Mucosa of descending colon (tissue), 3 donors: Measurements from ENCODE around the gene PCSK6. TPM values are rescaled to one million over a fixed set of nuclear protein-coding genes. Genes with fewer than 3 reads are reported as not detected.

ENCODE experiments used
- ATAC-seq: fragments of 200-7000 bp; cut with Tn5 transposase; one replicate; pipeline ENCODE4 v1.9.1; 2020; ENCODE audit warnings: mild to moderate bottlenecking, moderate library complexity
- DNase-seq, 3 donors: peaks; one replicate each; pipeline ENCODE4 v3.0.0-alpha.2; 2020
- H3K36me3 ChIP-seq: fragments of 200-600 bp; one replicate; pipeline ENCODE4 v1.8.0; 2021; ENCODE audit warnings: low read depth, mild to moderate bottlenecking
- H3K4me1 ChIP-seq: fragments of 200-600 bp; one replicate; pipeline ENCODE4 v1.8.0; 2021; ENCODE audit warnings: low read depth, mild to moderate bottlenecking
- H3K4me3 ChIP-seq: fragments of 200-600 bp; one replicate; pipeline ENCODE4 v1.8.0; 2021; ENCODE audit warnings: mild to moderate bottlenecking
- H3K9me3 ChIP-seq: fragments of 200-600 bp; one replicate; pipeline ENCODE4 v1.8.0; 2021; ENCODE audit warnings: mild to moderate bottlenecking
- CTCF ChIP-seq: fragments of 200-600 bp; IDR thresholded peaks from one replicate; pipeline ENCODE4 v1.8.0; 2022; ENCODE audit warnings: antibody characterized with exemption, mild to moderate bottlenecking
- intact Hi-C, 2 donors: fragments of 100-400 bp; cut with DNase I in 1 of 2; cut with micrococcal nuclease in 1 of 2; formaldehyde crosslinking; loops; one replicate each; pipeline versions ENCODE4 v1.11.0 to v1.11.1; 2022; cut with DNase I, micrococcal nuclease
- total RNA-seq, 3 donors: library from RNA; stranded (reverse); fragmentation: NEBNext Ultra II Directional in 2 of 3; extraction: Animal tissue kit (Norgen Biotek cat#: 25700) in 2 of 3; gene quantifications; one replicate each; pipeline versions ENCODE4 v1.2.1 to v1.2.4, GENCODE V29; 2021 to 2023
- donor health status: DM: no; HTN: no; CAD: no; lungs with moderate emphysema.
- donor health status: DM: no; HTN: no; CAD: no.
- donor health status: DM: no; HTN: yes; CAD: no.

Gene PCSK6
- total RNA-seq, 3 donors from 2014 or later = 21.3 to 58.4 (median 30.3) TPM

GRCh38 chr15:101262551-101262950, 227.0 kb downstream of the PCSK6 start:
- DNase-seq = no peak
- no peak overlapping the region for H3K4me3 ChIP-seq
- no peaks in the 10 kb centered on the region for H3K36me3 ChIP-seq
- no peak for ATAC-seq
- no peaks in the 10 kb centered on the region for H3K9me3 ChIP-seq
- no peaks in the 10 kb centered on the region for H3K4me1 ChIP-seq
- intact Hi-C loops = loop anchor here in 1 of 2 donors (5.0 kb wide), 1 partner anchor 250 kb away; no protein-coding TSS in a partner anchor
- no peak for TF ChIP-seq CTCF

GRCh38 chr15:101258238-101259144, 231.0 kb downstream of the PCSK6 start:
- intact Hi-C loops = loop anchor here (5.0 to 10.0 kb wide), 2 partner anchors 171 to 344 kb away; partner anchors contain the start of gene LRRK1 (in 1 of the 2)
- DNase-seq (peak in 1 of 3 donors; percentile 77), ATAC-seq (peak; percentile 86)
- H3K4me3 ChIP-seq = no peak overlapping the region
- H3K9me3 ChIP-seq = no peaks in the 10 kb centered on the region
- no peaks in the 10 kb centered on the region for H3K4me1 ChIP-seq
- no peaks in the 10 kb centered on the region for H3K36me3 ChIP-seq
- peak; percentile 75 for TF ChIP-seq CTCF

GRCh38 chr15:101256757-101257156, 232.8 kb downstream of the PCSK6 start:
- H3K4me1 ChIP-seq = no peaks in the 10 kb centered on the region
- no peak for DNase-seq
- ATAC-seq = no peak
- no peaks in the 10 kb centered on the region for H3K9me3 ChIP-seq
- H3K36me3 ChIP-seq = no peaks in the 10 kb centered on the region
- H3K4me3 ChIP-seq = no peak overlapping the region
- peak; percentile 21 for TF ChIP-seq CTCF
- intact Hi-C loops = loop anchor here (5.0 to 10.0 kb wide), 2 partner anchors 169 to 342 kb away; partner anchors contain the start of gene LRRK1 (in 1 of the 2)

DNA sequence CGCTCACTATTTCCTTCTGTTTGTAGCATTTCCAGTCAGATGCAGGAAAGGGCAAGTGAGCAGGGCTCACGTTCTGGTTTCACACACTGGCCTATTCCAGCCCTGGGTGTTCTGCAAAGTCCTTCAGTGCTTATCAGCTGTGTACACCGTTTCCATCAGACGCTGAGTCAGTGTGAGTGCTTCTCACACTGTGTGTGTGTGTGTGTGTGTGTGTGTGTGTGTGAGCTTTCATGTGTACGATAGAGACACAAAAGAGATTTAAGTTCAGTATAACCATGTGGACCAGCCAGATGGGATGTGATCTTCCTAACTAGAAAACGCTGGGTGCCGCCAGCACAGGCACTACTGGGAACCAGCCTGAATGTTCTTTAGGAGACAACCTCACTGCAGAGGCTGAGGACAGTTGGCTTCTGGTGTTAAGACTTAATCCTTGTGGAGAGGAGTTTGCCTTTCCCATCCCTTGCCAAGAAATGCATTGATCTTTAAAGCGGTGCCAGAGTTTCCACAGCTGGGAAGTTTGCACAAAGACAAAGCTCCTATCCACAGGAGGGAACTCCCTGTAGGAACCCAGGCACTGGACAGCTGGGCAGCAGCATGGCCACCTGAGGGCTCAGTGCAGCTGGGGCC, 233.8 kb downstream of the PCSK6 start:
- Histone ChIP-seq H3K4me1 (no peaks in the 10 kb centered on the region), H3K36me3 (no peaks in the 10 kb centered on the region), H3K9me3 (no peaks in the 10 kb centered on the region), H3K4me3 (no peak overlapping the region)
- no peak for TF ChIP-seq CTCF
- ATAC-seq (no peak), DNase-seq (no peak)
- intact Hi-C loops = loop anchor here (5.0 to 10.0 kb wide), 2 partner anchors 168 to 341 kb away; partner anchors contain the start of gene LRRK1 (in 1 of the 2)

DNA sequence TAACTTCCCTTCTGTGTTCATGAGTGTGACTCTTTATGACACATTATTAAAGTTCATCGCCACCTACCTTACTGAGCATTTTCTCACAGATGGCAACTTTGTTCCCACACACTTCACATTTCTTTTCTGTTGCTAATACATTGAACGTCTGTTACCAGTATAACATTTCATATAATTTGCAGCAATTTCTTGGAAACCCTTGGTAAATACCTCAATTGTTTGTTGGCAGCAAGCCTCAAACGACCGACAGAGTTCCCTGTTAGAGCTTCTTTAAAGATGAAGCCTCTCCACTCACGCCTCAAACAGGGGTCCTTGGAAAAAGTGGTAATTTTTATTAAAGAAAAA, 234.5 kb downstream of the PCSK6 start:
- DNase-seq (no peak), ATAC-seq (no peak)
- H3K9me3 ChIP-seq = no peaks in the 10 kb centered on the region
- intact Hi-C loops = loop anchor here (5.0 to 10.0 kb wide), 2 partner anchors 168 to 340 kb away; partner anchors contain the start of gene LRRK1 (in 1 of the 2)
- no peaks in the 10 kb centered on the region for H3K36me3 ChIP-seq
- no peak for TF ChIP-seq CTCF
- no peak overlapping the region for H3K4me3 ChIP-seq
- H3K4me1 ChIP-seq = peaks cover 6% of the 10 kb centered on the region
